ENCODE measurements around the gene CCDC28A.

DNA sequence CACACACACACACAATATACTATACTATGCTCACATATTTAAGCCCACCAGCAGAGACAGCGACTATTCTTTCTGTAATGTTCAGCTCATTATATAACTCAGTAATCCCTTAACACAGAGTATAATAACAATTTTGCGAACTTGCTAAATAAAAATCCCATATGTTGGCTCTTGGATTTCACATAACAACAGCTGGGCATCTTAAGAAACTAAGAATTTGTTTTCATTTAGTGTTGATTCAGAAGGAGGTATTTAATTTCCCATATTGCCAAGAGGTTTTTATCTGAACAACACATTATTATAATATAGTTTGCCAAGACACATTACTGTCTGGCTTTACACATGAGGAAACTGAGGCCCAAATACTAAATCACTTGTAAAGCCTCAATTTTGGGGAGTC lies 29.8 kb downstream of the CCDC28A start:
- TF ChIP-seq, protein P1, sequence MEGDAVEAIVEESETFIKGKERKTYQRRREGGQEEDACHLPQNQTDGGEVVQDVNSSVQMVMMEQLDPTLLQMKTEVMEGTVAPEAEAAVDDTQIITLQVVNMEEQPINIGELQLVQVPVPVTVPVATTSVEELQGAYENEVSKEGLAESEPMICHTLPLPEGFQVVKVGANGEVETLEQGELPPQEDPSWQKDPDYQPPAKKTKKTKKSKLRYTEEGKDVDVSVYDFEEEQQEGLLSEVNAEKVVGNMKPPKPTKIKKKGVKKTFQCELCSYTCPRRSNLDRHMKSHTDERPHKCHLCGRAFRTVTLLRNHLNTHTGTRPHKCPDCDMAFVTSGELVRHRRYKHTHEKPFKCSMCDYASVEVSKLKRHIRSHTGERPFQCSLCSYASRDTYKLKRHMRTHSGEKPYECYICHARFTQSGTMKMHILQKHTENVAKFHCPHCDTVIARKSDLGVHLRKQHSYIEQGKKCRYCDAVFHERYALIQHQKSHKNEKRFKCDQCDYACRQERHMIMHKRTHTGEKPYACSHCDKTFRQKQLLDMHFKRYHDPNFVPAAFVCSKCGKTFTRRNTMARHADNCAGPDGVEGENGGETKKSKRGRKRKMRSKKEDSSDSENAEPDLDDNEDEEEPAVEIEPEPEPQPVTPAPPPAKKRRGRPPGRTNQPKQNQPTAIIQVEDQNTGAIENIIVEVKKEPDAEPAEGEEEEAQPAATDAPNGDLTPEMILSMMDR (conservative IDR thresholded peaks at IDR 0.05; ENCODE audit: low read depth, low read length) = no peak
- TF ChIP-seq EZH2 (IDR thresholded peaks at IDR 0.05; ENCODE audit: borderline replicate concordance, low read depth, low read length, poor library complexity, severe bottlenecking) = no peak
